Calu3 (cell line): Measurements from ENCODE around the gene PITX1. TPM values are rescaled to one million over a fixed set of nuclear protein-coding genes. Genes with fewer than 3 reads are reported as not detected.

ENCODE experiments used
- BruUV-seq: library from RNA; stranded (reverse); fragments of 400-500 nt; replicated peaks from 2 replicates; lab custom pipeline; 2021; lab: Mats Ljungman, UMichigan
- CTCF ChIA-PET: fragments of 300-600 bp; sonication (Branson Sonifier 250); formaldehyde crosslinking; loops from one replicate; lab custom pipeline; 2022; ENCODE audit warnings: antibody characterized with exemption; lab: Charles Lee
- DNase-seq: peaks from one replicate; pipeline ENCODE4 v3.0.0; 2022
- H3K27ac Mint-ChIP-seq: one replicate; pipeline ENCODE4 v1.8.0; 2022; ENCODE audit warnings: mixed read lengths; ENCODE audit not compliant: unreplicated experiment
- H3K27me3 Mint-ChIP-seq: one replicate; pipeline ENCODE4 v1.8.0; 2022; ENCODE audit warnings: mixed read lengths; ENCODE audit not compliant: unreplicated experiment
- H3K36me3 Mint-ChIP-seq: one replicate; pipeline ENCODE4 v1.8.0; 2022; ENCODE audit warnings: mild to moderate bottlenecking, moderate library complexity, mixed read lengths; ENCODE audit not compliant: insufficient read depth, unreplicated experiment
- H3K4me1 Mint-ChIP-seq: one replicate; pipeline ENCODE4 v1.8.0; 2022; ENCODE audit warnings: mild to moderate bottlenecking, low read depth, mixed read lengths; ENCODE audit not compliant: unreplicated experiment
- H3K4me3 Mint-ChIP-seq: one replicate; pipeline ENCODE4 v1.8.0; 2022; ENCODE audit warnings: mild to moderate bottlenecking, low read depth, moderate library complexity, mixed read lengths; ENCODE audit not compliant: unreplicated experiment
- H3K9me3 Mint-ChIP-seq: one replicate; pipeline ENCODE4 v1.8.0; 2022; ENCODE audit warnings: low read depth, mixed read lengths; ENCODE audit not compliant: unreplicated experiment
- CTCF ChIP-seq: fragments of 200-600 bp; IDR thresholded peaks from one replicate; pipeline ENCODE4 v1.8.0; 2022; ENCODE audit warnings: antibody characterized with exemption; ENCODE audit not compliant: unreplicated experiment
- intact Hi-C: fragments of 100-400 bp; cut with micrococcal nuclease; formaldehyde crosslinking; loops from one replicate; pipeline ENCODE4 v1.10.0; 2022; ENCODE audit not compliant: unreplicated experiment
- total RNA-seq: library from RNA; stranded (reverse); gene quantifications from 2 replicates; pipeline ENCODE4 v1.2.3, GENCODE V29; 2022

PITX1 gene
- total RNA-seq, 1 experiment from 2014 or later: 12.1 TPM

GRCh38 chr5:135072387-135073281, 38.6 kb upstream of the PITX1 start:
- peaks cover 30% of the 10 kb centered on the region for H3K27me3 Mint-ChIP-seq
- CTCF ChIA-PET: no interaction called here
- intact Hi-C loops: no loop called here

GRCh38 chr5:135071311-135071710, 37.3 kb upstream of the PITX1 start:
- no peaks in the 10 kb centered on the region for H3K9me3 Mint-ChIP-seq
- H3K36me3 Mint-ChIP-seq: no peaks in the 10 kb centered on the region
- no peak for TF ChIP-seq CTCF
- no peak for DNase-seq
- no peaks in the 10 kb centered on the region for H3K4me1 Mint-ChIP-seq
- CTCF ChIA-PET: no interaction called here
- no peak overlapping the region for H3K4me3 Mint-ChIP-seq
- intact Hi-C loops: no loop called here
- no TSS peak for BruUV-seq
- H3K27me3 Mint-ChIP-seq: peaks cover 30% of the 10 kb centered on the region
- no peak overlapping the region for H3K27ac Mint-ChIP-seq

More at GRCh38 chr5:135072387-135073281, 38.6 kb upstream of the PITX1 start:
- no peaks in the 10 kb centered on the region for H3K9me3 Mint-ChIP-seq
- H3K4me3 Mint-ChIP-seq: no peak overlapping the region
- H3K27ac Mint-ChIP-seq: no peak overlapping the region
- no peaks in the 10 kb centered on the region for H3K36me3 Mint-ChIP-seq
- no TSS peak for BruUV-seq
- no peaks in the 10 kb centered on the region for H3K4me1 Mint-ChIP-seq
- no peak for TF ChIP-seq CTCF
- no peak for DNase-seq

GRCh38 chr5:135069895-135070657, 36.0 kb upstream of the PITX1 start:
- CTCF ChIA-PET: no interaction called here

More at GRCh38 chr5:135069895-135070657, 36.0 kb upstream of the PITX1 start:
- no TSS peak for BruUV-seq
- TF ChIP-seq CTCF: no peak
- H3K27me3 Mint-ChIP-seq: peaks cover 41% of the 10 kb centered on the region
- H3K36me3 Mint-ChIP-seq: no peaks in the 10 kb centered on the region
- intact Hi-C loops: no loop called here
- H3K27ac Mint-ChIP-seq: no peak overlapping the region
- H3K4me1 Mint-ChIP-seq: no peaks in the 10 kb centered on the region
- H3K4me3 Mint-ChIP-seq: no peak overlapping the region
- no peaks in the 10 kb centered on the region for H3K9me3 Mint-ChIP-seq
- DNase-seq: no peak
